Umbilical cord (tissue), 2 donors: ENCODE measurements around the gene MUL1. TPM values are rescaled to one million over a fixed set of nuclear protein-coding genes. Genes with fewer than 3 reads are reported as not detected.
A peak's percentile ranks its signal among the peaks of the same experiment; 100 is the strongest.
"Not testable (repeated sequence)": the region's sequence is repeated elsewhere in the genome, so short reads cannot be mapped to it uniquely, and the experiment has no call there.

ENCODE experiments used
- DNase-seq: peaks from one replicate; pipeline ENCODE4 v3.0.0-alpha.2; 2015; ENCODE audit warnings: low spot score
- total RNA-seq: library from RNA; depleted of rRNA; stranded (reverse); fragments of >200 nt; gene quantifications from one replicate; pipeline ENCODE4 v1.2.3, GENCODE V29; 2014; ENCODE audit warnings: low replicate concordance; ENCODE audit not compliant: insufficient read depth

Gene MUL1
- 13.5 TPM for total RNA-seq

DNA sequence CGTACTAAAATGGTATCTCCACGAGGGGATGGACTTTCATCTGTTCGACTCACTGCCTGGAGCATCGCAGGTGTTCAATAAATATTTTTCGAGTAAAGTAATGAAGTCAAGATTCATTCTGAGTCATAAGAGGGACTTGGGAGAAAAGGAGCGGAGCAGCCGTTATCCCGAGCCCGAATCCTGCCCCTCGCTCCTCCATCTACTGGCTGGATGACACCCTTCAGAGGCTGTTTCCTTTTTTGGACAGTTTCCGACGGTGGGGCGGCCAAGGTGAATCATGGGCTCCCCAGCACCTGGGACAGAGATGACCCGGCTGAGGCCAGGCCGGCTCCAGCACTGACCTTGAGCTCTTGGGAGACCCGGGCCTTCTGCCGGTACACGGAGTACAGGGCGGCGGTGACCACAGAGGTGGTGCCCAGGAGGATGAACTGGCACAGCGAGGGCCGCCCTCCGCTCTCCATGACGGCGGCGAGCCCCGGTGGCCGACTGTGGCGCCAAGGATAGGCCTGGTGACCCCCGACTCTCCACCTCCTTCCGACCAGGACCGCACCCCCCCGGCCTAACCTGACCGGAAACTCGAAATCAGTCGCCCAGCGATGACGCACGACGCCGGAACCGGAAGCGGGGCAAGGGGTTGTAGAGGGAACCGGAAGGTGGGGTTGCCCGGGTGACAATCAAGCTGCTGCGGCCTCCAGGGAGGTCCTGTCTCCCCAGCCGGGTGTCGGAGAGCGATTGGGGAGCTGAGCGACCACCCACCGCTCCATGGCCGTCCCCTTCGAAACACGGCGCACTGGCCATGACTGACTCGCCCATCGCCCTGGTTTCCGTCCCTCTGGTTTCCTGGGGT lies at the start of gene MUL1:
Gene MUL1 (minus strand): TSS at position 588 of the 847 bp plus-strand sequence. CDS start 127 bp downstream, at position 461.
- DNase-seq = peak; percentile 96

GRCh38 chr1:20555758-20556120 lies 47.8 kb upstream of the MUL1 start:
- DNase-seq = no peak

GRCh38 chr1:20555025-20555757 lies 47.2 kb upstream of the MUL1 start:
- peak; percentile 76 for DNase-seq

- peak; percentile 15 for DNase-seq
Measured at GRCh38 chr1:20552728-20553445, 44.9 kb upstream of the MUL1 start.

GRCh38 chr1:20551945-20552727 lies 44.2 kb upstream of the MUL1 start, which contains the start of gene FAM43B:
Gene FAM43B, plus strand, starts transcription at chr1:20552573. Its CDS starts 401 bp downstream, at chr1:20552974.
- peak; percentile 81 for DNase-seq

DNA sequence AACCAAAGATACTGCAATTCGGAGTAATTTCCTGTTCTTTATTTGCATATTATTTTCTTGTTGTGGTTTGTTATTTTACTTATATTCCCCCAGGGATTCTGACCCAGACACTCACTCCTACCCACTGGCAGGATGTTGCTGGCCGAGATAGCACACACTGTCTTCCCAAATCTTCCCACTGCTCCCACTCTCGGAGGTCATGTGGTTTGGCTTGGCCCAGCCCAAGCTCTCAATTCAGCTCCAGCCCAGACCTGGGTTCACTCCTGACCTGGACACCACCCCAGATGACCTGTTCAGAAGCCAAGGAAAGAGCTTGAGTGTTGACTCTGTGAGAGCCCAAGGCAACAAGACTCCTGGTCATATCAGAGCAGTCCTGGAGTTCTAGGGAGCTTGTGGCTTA lies 43.2 kb upstream of the MUL1 start:
- no peak for DNase-seq

DNA sequence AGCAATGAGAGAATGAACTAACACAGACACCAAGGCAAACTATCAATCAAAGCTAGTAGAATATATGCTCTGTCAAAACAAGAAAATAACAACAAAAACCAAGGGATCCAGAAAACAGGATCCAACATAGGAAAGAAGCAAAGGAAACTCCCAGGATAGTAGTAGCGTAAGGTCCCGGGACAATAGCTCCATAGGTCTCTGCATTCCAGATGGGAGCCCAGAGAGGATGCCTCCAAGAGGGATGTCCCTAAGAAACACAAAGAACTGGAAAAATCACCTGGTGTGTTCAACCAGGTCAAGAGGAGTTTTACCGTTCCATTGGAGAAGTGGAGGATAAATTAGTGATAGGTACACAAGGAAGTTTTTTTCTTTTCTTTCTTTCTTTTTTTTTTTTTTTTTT lies 38.7 kb upstream of the MUL1 start:
- DNase-seq = no peak

GRCh38 chr1:20540281-20540680 lies 32.3 kb upstream of the MUL1 start:
- no peak for DNase-seq

DNA sequence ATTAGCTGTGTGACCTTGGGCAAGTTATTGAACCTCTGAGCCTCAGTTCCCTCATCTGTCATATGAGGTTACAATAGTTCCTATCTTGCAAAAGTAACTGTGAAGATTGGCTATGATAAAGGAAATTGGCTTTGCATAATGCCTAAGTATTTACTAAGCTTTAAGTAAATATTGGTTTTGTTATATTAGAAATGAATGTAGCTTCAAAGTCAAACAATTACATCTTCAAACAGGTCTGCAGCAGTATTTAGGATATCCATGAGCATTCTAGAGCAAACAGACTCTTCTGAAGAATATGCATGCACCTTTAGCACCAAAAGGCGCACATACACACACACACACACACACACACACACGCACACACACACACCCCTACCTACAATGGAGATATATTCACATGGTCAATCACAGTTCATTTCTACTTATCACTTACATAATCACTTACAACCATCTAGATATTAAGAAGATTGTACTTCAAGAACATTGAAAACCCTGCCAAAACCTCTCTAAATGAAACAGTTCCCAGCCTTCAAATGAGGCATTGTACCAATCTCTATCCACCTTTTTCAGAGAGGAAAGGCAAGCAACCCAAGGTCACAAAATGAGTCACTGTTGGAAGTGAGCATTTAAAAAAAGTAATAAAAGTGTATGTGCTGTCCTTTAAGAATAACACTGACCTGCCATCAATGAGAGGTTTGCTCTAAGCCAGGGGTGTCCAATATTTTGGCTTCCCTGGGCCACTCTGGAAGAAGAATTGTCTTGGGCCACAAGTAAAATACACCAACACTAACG lies 31.0 kb upstream of the MUL1 start:
- DNase-seq = no peak

- no peak for DNase-seq
Measured at GRCh38 chr1:20538227-20538626, 30.3 kb upstream of the MUL1 start.

- no peak for DNase-seq
Measured at GRCh38 chr1:20534659-20535417, 26.9 kb upstream of the MUL1 start.

DNA sequence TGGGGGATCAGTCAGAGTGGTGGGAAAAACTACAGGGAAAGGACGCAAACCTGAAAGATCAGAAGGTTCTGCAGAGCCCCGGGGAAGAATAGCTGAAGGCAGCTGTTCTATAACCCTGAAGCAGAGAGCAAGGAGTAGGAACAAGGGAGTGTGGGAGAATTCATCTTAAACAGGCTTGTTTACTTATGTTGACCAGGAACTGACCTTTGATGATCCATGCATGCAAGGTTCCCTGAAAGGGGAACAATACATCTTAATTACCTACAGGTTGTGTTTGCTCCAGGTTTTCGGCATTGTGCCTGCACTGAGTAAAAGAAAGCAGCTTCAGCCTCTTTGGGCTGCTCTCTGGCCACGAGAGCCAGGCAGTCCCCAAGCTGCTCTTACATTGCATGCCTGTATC lies 25.7 kb upstream of the MUL1 start:
- DNase-seq = no peak

GRCh38 chr1:20530901-20531300 lies 22.9 kb upstream of the MUL1 start:
- peak; percentile 15 for DNase-seq

DNA sequence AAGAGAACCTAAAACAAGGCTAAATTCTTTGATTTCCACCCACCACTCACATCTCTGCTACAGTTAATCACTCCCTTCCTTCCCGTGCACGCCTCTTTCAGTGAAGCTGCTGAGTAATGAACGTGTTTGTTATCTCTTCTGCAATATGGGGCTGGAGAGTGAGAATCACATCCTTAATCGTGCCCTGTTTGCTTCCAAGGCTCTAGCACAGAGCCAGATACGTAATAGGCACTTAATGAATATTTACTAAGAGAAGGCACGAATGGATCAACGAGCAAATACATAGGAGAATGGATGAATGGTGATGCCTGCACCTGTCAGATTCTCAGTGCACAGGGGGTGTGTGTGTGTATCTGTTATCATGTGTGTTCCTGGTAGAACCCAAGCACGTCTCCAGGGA lies 22.4 kb upstream of the MUL1 start:
- no peak for DNase-seq

GRCh38 chr1:20528221-20528620 lies 20.3 kb upstream of the MUL1 start:
- DNase-seq = no peak

DNA sequence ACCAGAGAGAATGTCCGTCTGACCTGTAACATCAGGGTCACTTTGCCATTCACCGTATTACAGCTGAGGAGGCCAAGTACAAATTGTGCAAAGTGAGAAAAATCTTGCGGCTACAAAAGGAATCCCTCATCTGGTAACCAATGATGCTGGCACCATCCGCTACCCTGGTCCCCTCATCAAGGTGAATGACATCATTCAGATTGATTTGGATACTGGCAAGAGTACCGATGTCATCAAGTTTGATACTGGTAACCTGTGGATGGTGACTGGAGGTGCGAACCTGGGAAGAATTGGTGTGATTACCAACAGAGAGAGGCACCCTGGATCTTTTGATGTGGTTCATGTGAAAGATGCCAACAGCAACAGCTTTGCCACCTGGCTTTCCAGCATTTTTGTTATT lies 18.3 kb upstream of the MUL1 start:
- DNase-seq = no peak

- peak; percentile 87 for DNase-seq
Measured at GRCh38 chr1:20521960-20522861, 14.3 kb upstream of the MUL1 start.

- not testable (repeated sequence) for DNase-seq
Measured at GRCh38 chr1:20519609-20520262, 11.8 kb upstream of the MUL1 start.
